ENCODE results near the gene STX1B. TPM values are rescaled to one million over a fixed set of nuclear protein-coding genes. Genes with fewer than 3 reads are reported as not detected.

The STX1B gene
- total RNA-seq, 1 donor from 2014 or later: 1.6 TPM

DNA sequence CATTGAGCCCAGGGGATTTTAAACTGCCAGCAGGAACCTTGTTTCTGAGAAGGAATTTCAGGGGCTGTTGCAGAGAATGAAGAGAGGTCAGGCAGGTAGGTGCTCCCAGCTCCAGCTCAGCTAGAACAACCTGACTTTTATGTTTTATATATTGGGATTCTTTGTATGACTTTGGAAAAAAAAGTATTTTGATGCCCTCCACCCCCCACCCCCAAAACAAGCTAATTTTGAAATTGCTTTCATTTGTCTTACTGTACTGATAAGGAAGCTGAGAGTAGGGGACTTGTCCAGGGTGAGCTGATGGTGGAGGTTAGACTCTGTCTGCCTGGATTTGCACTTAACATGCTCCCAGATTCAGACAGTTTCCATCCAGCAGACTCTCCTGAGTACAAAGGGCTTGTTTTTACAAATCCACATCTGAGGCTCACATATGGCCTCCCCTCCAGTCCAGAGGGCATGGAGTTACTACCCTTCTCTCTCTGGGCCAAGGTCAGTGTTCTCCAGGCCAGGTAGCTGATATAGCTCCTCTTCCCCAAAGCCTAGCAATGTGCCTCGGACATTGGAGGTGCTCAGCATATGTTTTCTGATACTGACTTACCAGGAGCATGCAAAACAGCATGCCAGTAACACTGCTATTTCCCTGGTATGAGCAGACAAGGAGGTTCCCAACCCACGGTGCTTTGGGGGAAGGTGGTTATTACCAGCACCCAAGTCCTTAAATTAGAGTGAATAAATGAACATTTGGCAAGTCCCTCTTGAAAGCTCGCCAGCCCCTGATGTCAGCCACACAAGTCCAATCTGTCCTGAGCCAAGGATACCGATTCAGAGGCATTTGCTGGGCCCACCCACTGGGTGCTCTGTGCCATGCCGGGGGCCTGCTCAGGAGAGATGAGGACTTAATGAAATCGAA, 11.3 kb downstream of the STX1B start:
- no peak for DNase-seq (ENCODE audit: low spot score)
- intact Hi-C loops (cut with DNase I): no loop called here

GRCh38 chr16:30997725-30998711, 12.4 kb downstream of the STX1B start:
- no peak for DNase-seq (ENCODE audit: low spot score)
- intact Hi-C loops (cut with DNase I): no loop called here

- intact Hi-C loops (cut with DNase I): no loop called here
- DNase-seq (ENCODE audit: low spot score): peak; percentile 95
Observed at GRCh38 chr16:30996985-30997724, 13.3 kb downstream of the STX1B start.

DNA sequence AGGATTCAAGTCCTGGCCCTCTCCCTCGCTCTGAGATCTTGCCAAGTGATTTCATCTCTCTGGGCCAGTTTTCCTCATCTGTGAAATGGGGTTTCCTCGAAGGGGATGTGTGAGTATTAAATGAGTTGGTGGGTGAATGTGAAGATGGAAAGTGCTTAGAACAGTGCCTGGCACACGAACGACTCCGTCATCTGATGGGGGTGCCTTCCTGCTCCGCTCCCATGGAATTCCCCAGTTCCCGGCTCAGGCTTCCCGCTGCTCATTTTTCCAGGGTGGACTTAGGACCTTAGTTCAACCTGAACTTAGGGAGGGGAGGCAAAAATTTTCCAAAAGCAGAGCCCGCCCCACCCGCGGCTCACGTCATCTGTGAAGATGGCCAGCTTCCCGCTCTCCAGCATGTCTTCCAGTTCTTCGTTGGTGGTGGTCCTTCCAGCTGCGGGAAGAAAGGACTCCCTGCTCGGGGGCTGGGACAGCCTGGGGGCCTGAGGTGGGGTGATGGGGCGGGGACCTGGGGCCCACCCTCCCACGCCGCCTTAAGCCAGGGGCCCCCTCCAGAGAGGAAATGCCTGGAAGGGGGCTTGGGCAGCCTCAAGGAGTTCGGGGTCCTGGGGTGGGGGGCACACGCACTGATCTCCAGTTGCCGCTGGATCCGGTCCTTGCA, 14.0 kb downstream of the STX1B start:
- no peak for DNase-seq (ENCODE audit: low spot score)
- intact Hi-C loops (cut with DNase I): no loop called here

GRCh38 chr16:30995927-30996323, 14.5 kb downstream of the STX1B start:
- intact Hi-C loops (cut with DNase I): no loop called here

GRCh38 chr16:30992931-30993816, 17.3 kb downstream of the STX1B start:
- no peak for DNase-seq (ENCODE audit: low spot score)
- intact Hi-C loops (cut with DNase I): no loop called here

More at GRCh38 chr16:30995927-30996323, 14.5 kb downstream of the STX1B start:
- DNase-seq (ENCODE audit: low spot score): no peak

- intact Hi-C loops (cut with DNase I): no loop called here
- DNase-seq (ENCODE audit: low spot score): no peak
Observed at GRCh38 chr16:30992276-30992780, 18.1 kb downstream of the STX1B start.

- no peak for DNase-seq (ENCODE audit: low spot score)
- intact Hi-C loops (cut with DNase I): no loop called here
Observed at GRCh38 chr16:30991052-30991451, 19.4 kb downstream of the STX1B start.

DNA sequence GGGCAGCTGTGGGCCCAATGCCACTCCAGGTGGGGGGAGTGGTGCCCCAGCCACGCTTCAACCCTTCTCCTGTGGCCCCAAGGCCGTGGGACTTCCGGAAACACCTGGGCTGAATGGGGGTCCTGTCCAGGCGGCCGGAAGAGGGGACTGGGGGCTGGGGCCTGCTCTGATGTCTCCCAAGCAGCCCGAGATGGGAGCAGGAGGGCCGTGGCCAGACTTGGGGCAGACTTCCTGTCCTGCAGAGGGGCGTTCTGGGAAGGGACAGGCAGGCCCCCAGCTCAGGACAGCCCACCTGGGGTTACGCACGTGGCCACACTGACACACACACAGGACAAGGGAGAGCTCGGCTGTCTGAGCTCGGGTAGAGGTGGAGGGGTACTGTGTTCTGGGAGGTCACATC, 20.3 kb downstream of the STX1B start:
- intact Hi-C loops (cut with DNase I): no loop called here
- no peak for DNase-seq (ENCODE audit: low spot score)

DNA sequence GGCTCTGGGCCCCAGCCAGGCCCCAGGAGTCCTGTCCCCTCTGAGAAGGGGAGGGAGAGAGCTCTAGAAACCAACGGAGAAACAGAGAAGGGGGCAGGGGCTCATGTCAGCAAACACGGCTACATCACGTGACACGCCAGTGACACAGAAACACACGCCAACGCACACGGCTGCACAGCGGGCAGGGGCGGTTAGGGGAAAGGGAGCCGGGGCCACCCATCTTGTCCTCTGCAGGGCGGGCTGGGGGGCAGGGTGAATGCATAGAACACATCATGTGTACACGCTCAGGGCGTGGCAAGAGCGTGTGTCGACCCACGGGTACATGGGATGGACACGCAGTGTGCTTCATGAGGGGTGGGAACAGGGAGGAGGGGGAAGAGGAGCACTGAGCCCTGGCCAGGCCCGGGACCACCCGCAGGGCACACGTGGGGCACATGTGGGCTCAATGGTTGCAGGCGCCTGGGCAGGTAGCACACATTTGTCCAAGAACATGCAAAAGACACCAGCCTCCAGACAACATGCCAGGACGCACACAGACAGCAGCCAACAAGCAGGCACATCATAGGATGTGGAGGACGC, 20.9 kb downstream of the STX1B start:
- no peak for DNase-seq (ENCODE audit: low spot score)
- intact Hi-C loops (cut with DNase I): loop anchor here (5.0 kb wide), 2 partner anchors 88 to 878 kb away; no protein-coding TSS in a partner anchor

- no peak for DNase-seq (ENCODE audit: low spot score)
- intact Hi-C loops (cut with DNase I): loop anchor here (5.0 kb wide), 2 partner anchors 90 to 880 kb away; no protein-coding TSS in a partner anchor
Observed at GRCh38 chr16:30987581-30988190, 22.8 kb downstream of the STX1B start.

DNA sequence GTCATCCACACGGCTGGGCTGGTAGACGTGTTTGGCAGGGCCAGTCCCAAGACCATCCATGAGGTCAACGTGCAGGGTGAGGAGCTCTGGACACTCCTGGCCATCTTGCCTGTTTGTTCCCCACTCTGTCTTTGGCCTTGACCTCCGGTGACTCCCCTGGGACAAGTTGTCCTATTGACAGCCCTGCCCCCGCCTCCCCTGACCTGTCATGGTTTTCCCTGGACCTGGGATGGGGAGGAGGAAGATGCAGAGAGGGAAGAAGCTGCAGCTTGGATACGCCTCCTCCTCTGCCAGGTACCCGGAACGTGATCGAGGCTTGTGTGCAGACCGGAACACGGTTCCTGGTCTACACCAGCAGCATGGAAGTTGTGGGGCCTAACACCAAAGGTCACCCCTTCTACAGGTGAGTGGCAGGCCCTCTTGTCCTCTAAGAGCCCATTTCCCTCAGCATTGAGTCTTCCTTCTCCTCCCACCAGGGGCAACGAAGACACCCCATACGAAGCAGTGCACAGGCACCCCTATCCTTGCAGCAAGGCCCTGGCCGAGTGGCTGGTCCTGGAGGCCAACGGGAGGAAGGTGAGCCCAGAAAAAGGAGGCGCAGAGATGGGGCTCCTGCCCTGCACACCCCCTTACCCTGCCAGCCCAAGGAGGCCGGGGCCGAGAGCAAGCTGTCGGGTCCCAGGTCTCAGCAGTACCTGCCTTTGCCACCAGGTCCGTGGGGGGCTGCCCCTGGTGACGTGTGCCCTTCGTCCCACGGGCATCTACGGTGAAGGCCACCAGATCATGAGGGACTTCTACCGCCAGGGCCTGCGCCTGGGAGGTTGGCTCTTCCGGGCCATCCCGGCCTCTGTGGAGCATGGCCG, 24.1 kb downstream of the STX1B start:
- intact Hi-C loops (cut with DNase I): loop anchor here (5.0 kb wide), 2 partner anchors 91 to 881 kb away; no protein-coding TSS in a partner anchor
- no peak for DNase-seq (ENCODE audit: low spot score)

- intact Hi-C loops (cut with DNase I): loop anchor here (1.0 to 5.0 kb wide), 4 partner anchors 92 to 882 kb away; partner anchors contain the start of gene ZNF843
- DNase-seq (ENCODE audit: low spot score): no peak
Observed at GRCh38 chr16:30985401-30986128, 24.9 kb downstream of the STX1B start.

DNA sequence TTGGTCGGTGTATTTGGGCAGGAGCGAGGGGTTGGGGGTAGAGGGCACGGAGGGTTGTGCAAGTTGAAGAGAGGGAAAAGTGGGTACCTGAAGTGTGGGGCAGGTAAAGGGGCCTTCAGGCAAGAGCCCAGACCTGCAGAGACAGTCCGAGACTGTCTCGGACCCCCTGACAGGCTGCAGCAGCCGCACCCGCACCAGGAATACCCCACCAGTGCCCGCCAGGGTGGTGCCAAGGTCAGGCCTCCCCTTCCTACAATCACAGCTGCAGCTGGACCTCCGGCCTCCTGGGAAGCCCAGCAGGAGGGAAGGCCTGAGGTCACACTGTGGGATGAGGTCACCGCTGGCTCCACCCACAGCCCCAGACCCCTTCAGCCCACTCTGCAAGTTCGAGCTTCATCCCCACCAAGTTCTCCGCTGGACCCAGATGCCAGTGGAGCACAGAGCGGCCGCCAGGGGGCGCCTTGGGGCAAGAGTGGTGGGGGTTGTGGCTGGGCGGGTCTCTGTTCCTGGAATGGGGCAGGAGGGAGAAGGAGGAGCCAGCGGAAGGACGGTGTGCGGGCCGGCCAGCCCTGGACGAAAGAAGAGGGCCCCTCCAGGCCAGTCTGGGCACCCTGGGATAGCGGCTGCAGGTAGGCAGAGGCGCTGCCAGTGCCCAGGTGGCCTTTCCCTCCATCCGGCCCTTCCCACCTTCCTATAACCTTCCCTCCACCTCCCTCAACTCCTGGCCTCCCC, 25.6 kb downstream of the STX1B start, which contains the start of gene HSD3B7:
Gene HSD3B7, plus strand, starts transcription at position 539 of the 732 bp plus-strand sequence. CDS start 452 bp downstream, outside the sequence.
- intact Hi-C loops (cut with DNase I): loop anchor here (1.0 to 5.0 kb wide), 5 partner anchors 92 to 882 kb away; partner anchors contain the start of genes ARMC5 and ZNF843
- peak; percentile 95 for DNase-seq (ENCODE audit: low spot score)

Measured in cardiac septum (tissue), 1 donor.